ENCODE measurements around the gene MRPL32. TPM values are rescaled to one million over a fixed set of nuclear protein-coding genes. Genes with fewer than 3 reads are reported as not detected.

Gene MRPL32
- total and polyA plus RNA-seq, 2 of the 13 experiments (the other 11 are each of a cell fraction or from before 2014, with no cell fraction given) = 39.0 to 81.2 TPM

DNA sequence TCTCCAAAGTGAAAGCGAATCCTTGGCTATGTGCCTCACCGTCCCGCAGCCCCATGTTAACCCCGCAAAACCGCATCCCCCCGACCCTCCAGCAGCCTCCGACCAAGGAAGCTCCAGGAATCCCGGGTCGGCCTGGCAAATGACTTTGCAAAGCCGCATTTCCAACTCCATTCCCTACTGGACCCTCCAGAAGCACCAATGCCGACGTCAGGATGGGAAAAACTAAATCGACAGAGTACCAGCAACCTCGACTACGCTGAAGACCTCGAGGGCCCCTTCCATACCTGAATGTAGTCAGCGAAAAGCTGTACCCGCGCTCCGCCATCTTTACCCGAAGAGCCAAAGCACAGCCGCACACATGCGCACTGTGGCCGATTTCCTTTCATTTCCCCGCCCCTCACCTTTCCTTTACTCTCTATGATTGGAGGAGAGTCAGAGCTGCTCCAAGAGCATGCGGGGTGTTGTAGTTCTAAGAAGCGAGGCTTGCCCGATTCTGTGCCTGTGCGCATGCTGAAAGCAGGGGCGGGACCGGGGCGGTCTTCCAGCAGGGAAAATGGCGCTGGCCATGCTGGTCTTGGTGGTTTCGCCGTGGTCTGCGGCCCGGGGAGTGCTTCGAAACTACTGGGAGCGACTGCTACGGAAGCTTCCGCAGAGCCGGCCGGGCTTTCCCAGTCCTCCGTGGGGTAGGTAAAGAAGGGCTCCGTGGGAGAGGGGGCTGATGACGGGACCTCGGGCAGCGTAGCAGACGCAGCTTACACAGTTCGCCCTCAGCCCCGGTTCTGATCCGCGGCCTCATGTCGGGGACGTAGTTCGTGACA lies at the start of gene MRPL32, which contains the start of gene PSMA2 (continued):
- TF ChIP-seq ZNF703 (CRISPR knock-in tag; IDR thresholded peaks at IDR 0.05; ENCODE audit: borderline replicate concordance) (no peak), ZNF230 (CRISPR knock-in tag; IDR thresholded peaks at IDR 0.05) (0 out of 2 replicates have a peak, but pooled peaks have one; percentile 18), GTF3A (CRISPR knock-in tag; conservative IDR thresholded peaks at IDR 0.05) (no peak), JUNB (CRISPR knock-in tag; IDR thresholded peaks at IDR 0.05; ENCODE audit: borderline replicate concordance) (no peak), ZNF432 (CRISPR knock-in tag; IDR thresholded peaks at IDR 0.05; ENCODE audit: borderline replicate concordance) (no peak), CREM (IDR thresholded peaks at IDR 0.05) (peak; percentile 84), CREM (CRISPR knock-in tag; IDR thresholded peaks at IDR 0.05) (no peak), RCOR2 (CRISPR knock-in tag; IDR thresholded peaks at IDR 0.05) (no peak), ZNF567 (CRISPR knock-in tag; IDR thresholded peaks at IDR 0.05; ENCODE audit: borderline replicate concordance) (no peak; the same call in 1 of the 2 replicates), NBN (conservative IDR thresholded peaks at IDR 0.05) (no peak), PHF21A (CRISPR knock-in tag; IDR thresholded peaks at IDR 0.05) (no peak), SIN3A (IDR thresholded peaks at IDR 0.05; ENCODE audit: borderline replicate concordance, low read depth, low read length) (peak; percentile 60; the same call in 1 of the 2 replicates), ZNF256 (CRISPR knock-in tag; conservative IDR thresholded peaks at IDR 0.05) (no peak), ZMAT3 (CRISPR knock-in tag; conservative IDR thresholded peaks at IDR 0.05) (0 out of 2 replicates have a peak, but pooled peaks have one; percentile 52), ESRRA (CRISPR knock-in tag; IDR thresholded peaks at IDR 0.05; ENCODE audit: low read depth) (no peak)
- TF ChIP-seq, protein P1, sequence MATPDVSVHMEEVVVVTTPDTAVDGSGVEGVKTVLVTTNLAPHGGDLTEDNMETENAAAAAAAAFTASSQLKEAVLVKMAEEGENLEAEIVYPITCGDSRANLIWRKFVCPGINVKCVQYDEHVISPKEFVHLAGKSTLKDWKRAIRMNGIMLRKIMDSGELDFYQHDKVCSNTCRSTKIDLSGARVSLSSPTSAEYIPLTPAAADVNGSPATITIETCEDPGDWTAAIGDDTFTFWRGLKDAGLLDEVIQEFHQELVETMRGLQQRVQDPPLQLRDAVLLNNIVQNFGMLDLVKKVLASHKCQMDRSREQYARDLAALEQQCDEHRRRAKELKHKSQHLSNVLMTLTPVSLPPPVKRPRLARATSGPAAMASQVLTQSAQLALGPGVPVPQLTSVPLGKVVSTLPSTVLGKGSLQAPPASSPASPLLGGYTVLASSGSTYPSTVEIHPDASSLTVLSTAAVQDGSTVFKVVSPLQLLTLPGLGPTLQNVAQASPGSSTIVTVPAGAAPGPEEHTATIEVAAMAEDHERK (CRISPR knock-in tag; IDR thresholded peaks at IDR 0.05; ENCODE audit: low read depth) = 0 out of 2 replicates have a peak, but pooled peaks have one; percentile 14
- TF ChIP-seq, protein P2, sequence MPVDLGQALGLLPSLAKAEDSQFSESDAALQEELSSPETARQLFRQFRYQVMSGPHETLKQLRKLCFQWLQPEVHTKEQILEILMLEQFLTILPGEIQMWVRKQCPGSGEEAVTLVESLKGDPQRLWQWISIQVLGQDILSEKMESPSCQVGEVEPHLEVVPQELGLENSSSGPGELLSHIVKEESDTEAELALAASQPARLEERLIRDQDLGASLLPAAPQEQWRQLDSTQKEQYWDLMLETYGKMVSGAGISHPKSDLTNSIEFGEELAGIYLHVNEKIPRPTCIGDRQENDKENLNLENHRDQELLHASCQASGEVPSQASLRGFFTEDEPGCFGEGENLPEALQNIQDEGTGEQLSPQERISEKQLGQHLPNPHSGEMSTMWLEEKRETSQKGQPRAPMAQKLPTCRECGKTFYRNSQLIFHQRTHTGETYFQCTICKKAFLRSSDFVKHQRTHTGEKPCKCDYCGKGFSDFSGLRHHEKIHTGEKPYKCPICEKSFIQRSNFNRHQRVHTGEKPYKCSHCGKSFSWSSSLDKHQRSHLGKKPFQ (CRISPR knock-in tag; IDR thresholded peaks at IDR 0.05; ENCODE audit: insufficient replicate concordance) = peak; percentile 41
- TF ChIP-seq, protein P3, sequence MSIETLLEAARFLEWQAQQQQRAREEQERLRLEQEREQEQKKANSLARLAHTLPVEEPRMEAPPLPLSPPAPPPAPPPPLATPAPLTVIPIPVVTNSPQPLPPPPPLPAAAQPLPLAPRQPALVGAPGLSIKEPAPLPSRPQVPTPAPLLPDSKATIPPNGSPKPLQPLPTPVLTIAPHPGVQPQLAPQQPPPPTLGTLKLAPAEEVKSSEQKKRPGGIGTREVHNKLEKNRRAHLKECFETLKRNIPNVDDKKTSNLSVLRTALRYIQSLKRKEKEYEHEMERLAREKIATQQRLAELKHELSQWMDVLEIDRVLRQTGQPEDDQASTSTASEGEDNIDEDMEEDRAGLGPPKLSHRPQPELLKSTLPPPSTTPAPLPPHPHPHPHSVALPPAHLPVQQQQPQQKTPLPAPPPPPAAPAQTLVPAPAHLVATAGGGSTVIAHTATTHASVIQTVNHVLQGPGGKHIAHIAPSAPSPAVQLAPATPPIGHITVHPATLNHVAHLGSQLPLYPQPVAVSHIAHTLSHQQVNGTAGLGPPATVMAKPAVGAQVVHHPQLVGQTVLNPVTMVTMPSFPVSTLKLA (IDR thresholded peaks at IDR 0.05) = peak; percentile 68
- TF ChIP-seq, protein P4, sequence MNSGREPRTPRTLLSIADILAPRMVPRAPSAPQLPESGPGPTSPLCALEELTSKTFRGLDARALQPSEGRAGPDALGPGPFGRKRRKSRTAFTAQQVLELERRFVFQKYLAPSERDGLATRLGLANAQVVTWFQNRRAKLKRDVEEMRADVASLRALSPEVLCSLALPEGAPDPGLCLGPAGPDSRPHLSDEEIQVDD (CRISPR knock-in tag; IDR thresholded peaks at IDR 0.05; ENCODE audit: borderline replicate concordance) = 0 out of 2 replicates have a peak, but pooled peaks have one; percentile 39
